H7 (cell line): ENCODE results near the gene ZBP1. TPM values are rescaled to one million over a fixed set of nuclear protein-coding genes. Genes with fewer than 3 reads are reported as not detected.

Experiments used
- DNase-seq: peaks from one replicate; pipeline ENCODE4 v3.0.0; 2012
- H3K27me3 ChIP-seq: 2 replicates; pipeline ENCODE4 v1.6.0; 2011; ENCODE audit warnings: mild to moderate bottlenecking, low read length; ENCODE audit not compliant: control insufficient read depth, insufficient read depth
- H3K36me3 ChIP-seq: replicated peaks from 2 replicates; pipeline ENCODE4 v1.5.1; 2011; ENCODE audit warnings: low read length; ENCODE audit not compliant: control insufficient read depth, insufficient read depth
- H3K4me3 ChIP-seq: 2 replicates; pipeline ENCODE4 v1.5.1; 2011; ENCODE audit warnings: low read depth, mild to moderate bottlenecking, control low read depth, low read length, moderate library complexity; ENCODE audit not compliant: insufficient read depth
- total RNA-seq: library from RNA; depleted of rRNA; stranded (reverse); fragments of >200 nt; shearing (Covaris generic); gene quantifications from 2 replicates; pipeline ENCODE4 v1.2.3, GENCODE V29; 2014

Gene ZBP1
- total RNA-seq, 1 experiment from 2014 or later, result not detected

DNA sequence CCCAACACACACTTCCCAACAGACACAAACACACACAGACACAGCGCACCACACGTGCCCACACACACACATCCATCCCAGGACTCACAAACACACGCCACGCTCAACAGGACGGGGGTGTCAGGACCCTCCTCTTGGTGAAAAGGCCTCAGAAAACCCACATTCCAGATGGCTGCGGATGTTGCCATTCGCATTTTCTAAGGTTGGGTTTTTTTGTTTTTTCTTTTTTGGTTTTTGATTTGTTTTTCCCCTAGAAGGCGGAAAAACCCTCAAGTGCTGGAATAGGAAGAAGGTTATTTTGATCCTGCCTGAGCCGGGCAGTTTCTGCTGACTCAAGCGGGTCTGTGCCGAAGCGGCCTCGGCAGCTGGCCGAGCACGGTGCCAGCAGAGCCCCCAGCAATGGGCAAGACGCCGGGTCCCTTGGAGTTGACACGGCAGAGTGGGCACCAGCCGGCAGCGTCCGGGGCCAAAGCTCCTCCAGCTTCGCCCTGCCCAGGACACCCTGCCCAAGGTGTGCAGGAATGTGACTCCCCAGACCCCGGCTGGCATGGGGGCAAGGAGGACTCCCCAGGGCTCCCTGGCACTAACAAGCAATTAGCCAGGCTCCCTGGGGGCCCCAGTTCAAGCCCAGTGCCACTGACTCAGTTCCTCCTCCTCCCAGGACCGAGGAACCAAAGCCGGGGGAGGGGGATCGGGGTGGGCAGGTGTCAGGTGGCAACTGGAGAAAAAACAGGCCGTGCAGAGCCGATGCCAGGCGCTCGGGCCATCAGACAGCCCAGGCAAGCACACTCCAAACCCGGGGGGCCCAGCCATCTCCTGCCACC, 40.9 kb upstream of the ZBP1 start:
- peaks cover 10% of the 10 kb centered on the region for H3K36me3 ChIP-seq
- DNase-seq, result peak; percentile 65
- no peak overlapping the region for H3K4me3 ChIP-seq
- H3K27me3 ChIP-seq, result no peaks in the 10 kb centered on the region

DNA sequence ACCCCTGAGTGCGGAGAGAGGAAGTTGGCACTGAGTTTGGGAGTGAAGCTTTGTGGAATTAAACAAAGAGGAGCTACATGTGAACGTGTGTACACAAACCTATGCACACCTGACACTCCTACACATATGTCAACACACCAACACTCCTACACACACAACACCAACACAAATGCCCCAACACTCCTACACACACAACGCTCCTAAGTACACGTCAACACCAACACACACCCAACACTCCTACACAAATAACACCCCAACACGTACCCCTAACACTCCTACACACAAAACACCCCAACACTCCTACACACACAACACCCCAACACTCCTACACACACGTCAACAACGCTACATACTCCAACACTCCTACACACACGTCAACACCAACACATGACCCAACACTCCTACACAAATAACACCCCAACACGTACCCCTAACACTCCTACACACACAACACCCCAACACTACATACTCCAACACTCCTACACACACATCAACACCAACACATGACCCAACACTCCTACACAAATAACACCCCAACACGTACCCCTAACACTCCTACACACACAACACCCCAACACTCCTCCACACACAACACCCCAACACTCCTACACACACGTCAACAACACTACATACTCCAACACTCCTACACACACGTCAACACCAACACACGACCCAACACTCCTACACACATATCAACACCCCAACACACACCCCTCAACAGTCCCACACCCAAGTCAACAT, 40.1 kb upstream of the ZBP1 start:
- H3K27me3 ChIP-seq, result no peaks in the 10 kb centered on the region

DNA sequence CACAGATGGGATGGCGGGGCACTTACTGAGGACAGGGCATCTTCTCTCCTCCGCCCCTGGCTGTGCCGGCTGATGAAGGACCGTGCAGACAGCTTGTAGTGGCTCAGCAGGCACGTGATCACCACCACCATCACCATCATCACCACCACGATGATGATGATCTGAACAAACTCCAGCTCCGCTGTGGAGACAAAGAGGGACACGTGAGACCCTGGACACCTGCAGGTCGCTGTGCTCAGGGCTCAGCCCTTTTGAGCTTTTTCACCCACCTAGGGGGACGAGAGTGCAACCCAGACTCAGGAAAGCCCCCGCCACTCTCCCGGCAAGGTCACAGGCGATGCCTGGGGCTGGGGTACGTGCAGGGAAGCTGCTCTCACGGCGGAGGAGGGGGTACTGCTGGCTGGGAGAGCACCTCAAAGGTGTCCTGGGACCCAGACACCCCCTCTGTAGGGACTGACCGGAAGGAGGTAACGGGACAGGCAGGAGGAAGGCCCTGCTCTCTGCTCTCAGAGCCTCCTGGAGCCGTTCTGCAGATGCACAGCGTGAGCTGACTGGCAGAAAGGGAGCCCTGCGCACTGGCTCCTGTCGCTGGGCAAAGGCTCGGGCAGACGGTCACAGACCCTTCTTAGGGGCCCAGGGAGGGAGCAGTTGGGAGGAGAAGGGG, 39.4 kb upstream of the ZBP1 start:
- no peak overlapping the region for H3K4me3 ChIP-seq
- peaks cover 10% of the 10 kb centered on the region for H3K36me3 ChIP-seq
- peak; percentile 63 for DNase-seq
- no peaks in the 10 kb centered on the region for H3K27me3 ChIP-seq

More for the DNA sequence above, 40.1 kb upstream of the ZBP1 start:
- Histone ChIP-seq H3K4me3 (no peak overlapping the region), H3K36me3 (peaks cover 10% of the 10 kb centered on the region)
- no peak for DNase-seq

DNA sequence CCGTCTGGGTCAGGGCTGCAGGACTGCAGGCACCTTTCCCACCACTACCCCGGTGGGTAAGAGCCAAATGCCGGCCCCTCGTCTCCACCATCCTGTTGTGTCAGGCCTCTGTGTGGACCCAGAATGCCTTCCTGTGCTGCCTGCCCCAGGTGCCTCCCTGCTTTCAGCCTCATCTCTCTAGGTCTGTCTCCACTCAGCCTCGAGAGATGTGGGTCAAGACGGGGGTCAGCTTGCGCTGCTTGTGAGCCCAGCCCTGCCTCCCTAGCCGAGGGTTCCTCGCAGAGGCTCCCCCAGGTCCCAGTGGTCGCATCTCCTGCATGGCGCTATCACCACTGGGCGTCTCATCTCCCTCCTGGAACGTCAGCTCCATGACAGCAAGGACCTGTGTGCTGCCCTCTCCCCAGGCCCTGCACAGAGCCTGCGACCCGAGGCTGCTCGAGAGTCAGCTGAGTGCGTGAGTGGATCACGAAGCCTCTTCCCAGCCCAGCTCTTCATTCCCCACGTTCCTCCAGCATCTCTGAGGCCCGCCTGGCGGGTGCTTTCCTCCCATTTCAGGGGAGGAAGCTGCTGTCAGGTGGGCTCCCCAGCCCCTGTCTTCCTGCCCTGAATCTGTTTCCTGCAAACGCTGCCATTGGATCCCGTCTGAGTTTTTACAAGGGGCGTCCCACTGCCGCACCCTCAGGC, 38.7 kb upstream of the ZBP1 start:
- Histone ChIP-seq H3K27me3 (no peaks in the 10 kb centered on the region), H3K4me3 (no peak overlapping the region), H3K36me3 (peaks cover 10% of the 10 kb centered on the region)
- peak; percentile 74 for DNase-seq

DNA sequence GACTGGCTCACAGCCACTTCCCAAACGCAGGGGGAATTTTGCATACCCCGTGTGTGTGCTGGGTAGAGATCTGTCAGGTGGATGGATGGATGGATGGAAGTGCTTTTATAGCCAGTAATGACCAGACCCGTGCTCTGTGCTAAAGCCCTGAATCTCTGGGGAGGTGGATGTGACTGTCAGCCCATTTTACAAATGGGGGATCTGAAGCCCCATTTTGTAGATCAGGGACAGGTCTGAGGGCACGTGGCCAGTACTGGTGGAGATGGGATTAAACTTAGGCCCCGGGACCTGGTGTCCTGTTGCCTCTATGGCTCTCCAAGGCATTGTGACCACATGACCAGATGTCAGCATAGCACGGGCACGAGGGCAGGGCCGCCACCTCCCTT, 38.2 kb upstream of the ZBP1 start:
- Histone ChIP-seq H3K27me3 (no peaks in the 10 kb centered on the region), H3K36me3 (peaks cover 11% of the 10 kb centered on the region), H3K4me3 (no peak overlapping the region)
- DNase-seq, result peak; percentile 43

DNA sequence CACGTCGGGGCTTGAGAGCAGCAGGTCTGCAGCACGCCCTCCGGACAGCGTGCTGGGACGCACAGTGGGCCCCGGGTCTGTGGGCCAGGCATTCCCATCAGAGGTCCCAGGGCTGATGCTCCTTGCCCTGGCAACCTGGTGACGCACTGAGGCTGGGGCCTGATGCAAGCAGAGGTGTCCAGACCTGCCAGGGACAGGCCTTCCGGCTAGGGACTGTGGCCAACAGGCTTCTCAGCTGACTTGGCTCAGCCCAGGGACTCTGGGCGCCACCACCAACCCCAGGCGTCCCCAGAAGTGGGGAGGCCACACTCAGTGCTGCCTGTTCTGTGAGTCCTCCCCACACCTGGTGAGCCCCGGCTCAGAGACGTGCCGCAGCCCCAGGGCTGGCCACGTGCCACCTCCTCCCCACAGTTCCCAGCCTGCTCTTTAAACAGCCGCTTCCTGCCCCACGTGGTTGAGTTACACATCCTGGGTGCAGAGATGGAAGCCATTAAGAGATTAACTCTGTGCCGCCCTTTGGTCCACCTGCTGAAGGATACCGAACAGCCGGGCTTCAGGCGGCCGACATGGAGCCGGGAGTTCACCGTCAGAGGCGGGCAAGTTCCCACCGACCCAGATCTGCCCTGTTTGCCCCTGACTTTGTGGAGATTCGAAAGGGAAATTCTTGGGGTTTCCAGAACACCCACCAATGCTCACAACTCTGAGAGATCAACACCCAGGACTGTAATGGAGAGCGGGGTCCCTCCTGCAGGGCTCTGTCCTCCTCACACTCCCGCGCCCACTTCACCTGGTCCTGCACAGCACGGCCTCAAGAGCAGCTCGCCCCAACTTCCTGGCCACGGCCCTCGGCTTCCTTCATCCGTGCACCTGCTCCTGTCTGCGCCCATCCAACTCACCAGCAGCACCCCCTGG, 37.6 kb upstream of the ZBP1 start:
- Histone ChIP-seq H3K4me3 (no peak overlapping the region), H3K27me3 (no peaks in the 10 kb centered on the region), H3K36me3 (peaks cover 13% of the 10 kb centered on the region)
- peak; percentile 47 for DNase-seq

DNA sequence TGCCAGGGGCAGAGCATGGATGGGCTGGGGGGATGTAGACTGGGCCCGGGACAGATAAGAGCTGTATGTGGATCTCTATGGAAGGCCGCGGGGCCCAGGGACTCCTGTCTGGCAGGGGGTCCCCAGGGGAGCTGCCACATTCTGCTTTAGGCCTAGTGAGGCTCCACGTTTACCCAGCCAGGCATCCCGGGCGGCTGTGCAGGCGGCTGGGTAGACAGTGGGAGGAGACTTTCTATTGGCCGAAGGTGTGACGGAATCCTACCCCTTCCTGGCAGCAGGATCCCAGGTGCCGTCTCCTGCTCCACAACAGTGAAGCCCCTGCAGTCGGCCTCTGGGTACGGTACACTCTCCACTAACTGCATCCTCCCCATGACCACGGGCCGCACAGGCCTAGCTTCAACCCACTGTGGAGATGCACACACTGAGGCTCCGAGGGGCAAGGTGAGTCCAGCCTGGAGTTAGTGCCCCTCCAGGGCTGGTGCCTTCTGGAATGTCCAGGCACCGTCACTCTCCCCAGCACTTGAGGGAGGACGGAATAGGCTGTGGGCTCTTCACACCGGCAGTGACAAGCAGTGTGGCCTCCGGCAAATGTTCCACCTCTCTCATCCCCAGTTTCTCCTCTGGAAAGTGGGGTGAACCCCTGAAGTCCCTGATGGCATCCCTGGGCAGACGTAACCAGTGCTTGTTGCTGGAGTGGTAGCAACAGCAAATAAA, 36.8 kb upstream of the ZBP1 start:
- peak; percentile 44 for DNase-seq
- peaks cover 15% of the 10 kb centered on the region for H3K36me3 ChIP-seq
- H3K4me3 ChIP-seq, result no peak overlapping the region
- no peaks in the 10 kb centered on the region for H3K27me3 ChIP-seq

DNA sequence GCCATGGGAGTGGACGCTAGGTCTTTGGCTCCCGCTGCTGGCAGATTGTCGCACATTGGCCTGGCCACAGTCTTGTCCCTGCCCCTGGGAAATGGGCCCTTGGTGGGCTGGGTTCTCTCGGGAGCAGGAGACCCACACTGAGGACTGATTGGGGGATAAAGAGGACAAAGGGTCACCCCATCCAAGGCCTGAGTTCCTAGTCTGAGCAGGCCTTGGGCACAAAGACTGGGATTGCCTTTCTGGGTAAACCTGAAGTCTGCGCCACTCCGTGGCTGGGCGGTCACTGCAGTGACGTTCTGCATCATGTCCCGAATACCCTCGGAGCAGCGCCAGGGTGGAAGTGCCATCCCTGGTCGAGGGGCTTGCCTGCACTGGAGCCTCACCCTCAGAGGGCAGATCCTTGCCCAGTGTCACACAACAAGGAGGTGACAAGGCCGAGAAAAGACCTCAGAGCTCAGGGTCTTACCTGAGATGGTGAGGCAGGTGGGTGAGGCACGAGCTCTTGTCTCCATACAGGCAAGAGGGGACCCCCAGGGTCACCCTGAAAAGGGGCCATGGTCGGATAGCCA, 36.1 kb upstream of the ZBP1 start:
- Histone ChIP-seq H3K4me3 (no peak overlapping the region), H3K27me3 (no peaks in the 10 kb centered on the region), H3K36me3 (peaks cover 17% of the 10 kb centered on the region)
- DNase-seq, result peak; percentile 35

DNA sequence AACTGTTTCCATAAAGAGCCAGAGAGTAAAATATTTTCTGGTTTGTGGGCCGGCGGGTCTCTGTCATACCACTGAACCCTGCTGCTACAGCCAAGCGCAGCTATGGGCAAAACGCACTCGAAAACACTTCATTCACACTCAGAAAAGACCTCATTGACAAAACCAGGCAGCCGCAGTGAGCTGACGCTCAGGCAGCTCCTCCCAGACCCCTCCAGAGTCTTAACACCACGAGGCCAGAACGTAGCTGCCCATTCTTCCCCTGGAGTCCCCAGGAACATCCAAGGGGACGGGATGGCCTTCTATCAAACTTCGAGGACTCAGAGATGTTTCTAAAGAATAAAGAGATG, 35.6 kb upstream of the ZBP1 start:
- H3K36me3 ChIP-seq, result peaks cover 17% of the 10 kb centered on the region
- H3K4me3 ChIP-seq, result no peak overlapping the region
- peak; percentile 33 for DNase-seq
- H3K27me3 ChIP-seq, result no peaks in the 10 kb centered on the region

DNA sequence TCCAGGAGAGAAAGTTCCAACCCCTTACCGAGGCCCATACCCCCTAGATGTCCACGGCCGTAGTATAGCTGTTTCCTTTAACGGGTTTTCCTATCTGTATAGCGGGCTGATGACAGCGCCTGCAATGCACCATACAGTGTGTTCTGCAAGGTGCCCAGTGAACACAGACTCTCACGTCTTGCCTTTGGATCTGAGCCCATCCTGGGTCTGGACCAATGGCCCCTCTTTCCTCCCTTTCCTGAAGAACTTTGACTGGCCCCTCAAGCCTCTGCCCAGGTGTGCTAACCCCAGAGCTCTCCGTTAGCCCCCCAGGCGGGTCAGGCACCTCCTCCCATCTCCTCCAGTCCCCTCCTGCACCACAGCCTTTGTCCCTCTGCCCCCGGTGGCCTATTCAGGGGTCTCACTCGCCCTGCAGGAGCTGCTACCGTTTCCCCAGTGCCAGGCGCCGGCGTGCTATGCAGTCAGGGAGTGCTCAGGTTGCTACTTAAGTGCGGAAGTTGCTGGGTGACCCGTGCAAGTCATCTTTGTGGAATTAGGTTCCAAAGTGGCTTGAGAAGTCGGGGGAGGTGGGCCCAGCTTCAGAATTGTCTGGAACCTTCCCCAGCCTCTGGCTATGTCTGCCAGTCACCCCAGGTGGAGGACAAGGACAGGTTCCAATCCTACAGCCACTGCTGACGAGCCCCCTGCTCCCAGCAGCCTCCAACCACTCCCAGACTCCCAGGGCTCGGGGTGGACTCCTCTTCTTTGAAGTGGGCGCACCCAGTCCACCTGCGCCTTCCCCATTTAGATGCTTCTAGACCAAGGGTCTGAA, 35.0 kb upstream of the ZBP1 start:
- H3K36me3 ChIP-seq, result peaks cover 18% of the 10 kb centered on the region
- no peak overlapping the region for H3K4me3 ChIP-seq
- H3K27me3 ChIP-seq, result no peaks in the 10 kb centered on the region
- DNase-seq, result peak; percentile 77

DNA sequence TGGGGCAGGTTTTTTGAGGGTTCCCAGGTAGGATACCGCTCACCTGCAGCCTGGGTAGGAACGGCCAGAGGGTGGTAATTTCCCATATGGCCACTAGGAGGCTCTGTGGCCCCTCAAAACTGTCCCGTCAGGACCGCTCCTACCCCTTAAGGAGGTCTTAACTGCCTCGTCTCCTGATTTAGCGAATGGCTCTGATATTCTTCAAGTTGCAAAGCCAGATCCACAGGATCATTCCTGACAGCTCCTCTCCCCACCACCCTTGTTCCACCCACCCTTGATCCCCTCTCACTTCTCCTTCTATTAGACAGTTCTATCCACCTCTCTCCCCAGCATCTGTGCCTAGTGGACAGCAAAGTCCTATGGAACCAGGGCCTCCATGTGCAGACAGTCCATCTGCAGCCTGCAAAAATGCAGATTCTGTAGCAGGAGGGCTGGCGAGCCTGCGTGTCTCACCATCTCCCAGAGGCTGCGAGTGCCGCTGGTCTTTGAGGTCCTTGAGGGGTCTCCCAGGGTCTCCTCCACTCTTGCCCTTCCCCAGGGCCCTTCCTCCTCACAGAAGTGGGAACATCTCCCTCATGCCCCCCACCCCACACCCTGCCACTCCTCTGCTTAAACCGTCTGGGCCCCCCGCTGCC, 34.3 kb upstream of the ZBP1 start:
- no peaks in the 10 kb centered on the region for H3K27me3 ChIP-seq
- H3K4me3 ChIP-seq, result no peak overlapping the region
- DNase-seq, result peak; percentile 97
- peaks cover 18% of the 10 kb centered on the region for H3K36me3 ChIP-seq

DNA sequence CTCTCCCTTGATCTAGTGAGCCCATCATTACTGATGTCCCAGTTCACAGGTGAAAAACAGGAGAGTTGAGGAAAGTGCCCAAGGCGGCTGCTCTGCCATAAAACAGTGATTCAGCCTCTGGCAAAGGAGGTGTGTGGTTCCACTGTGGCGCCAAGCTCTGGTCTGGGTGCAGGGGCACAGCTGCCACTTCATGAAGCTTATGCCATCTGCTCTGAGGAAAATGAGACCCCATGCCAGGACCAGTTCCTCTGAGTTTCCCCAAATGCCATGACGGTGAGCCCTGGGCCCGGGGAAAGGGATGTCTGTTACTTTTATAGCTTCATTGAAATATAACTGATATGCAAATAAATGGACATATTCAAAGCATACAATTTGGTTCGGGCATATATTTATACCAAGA, 33.7 kb upstream of the ZBP1 start:
- H3K4me3 ChIP-seq, result no peak overlapping the region
- no peak for DNase-seq
- no peaks in the 10 kb centered on the region for H3K27me3 ChIP-seq
- H3K36me3 ChIP-seq, result peaks cover 18% of the 10 kb centered on the region
